Epithelial cell of esophagus (primary cell): ENCODE results near the gene GSDME.

Source experiments
- DNase-seq: peaks from one replicate; pipeline ENCODE4 v3.0.0; 2010; ENCODE audit warnings: low read depth
- H3K4me3 ChIP-seq: 2 replicates; pipeline ENCODE4 v1.5.1; 2011; ENCODE audit warnings: mild to moderate bottlenecking, low read length, control low read depth
- TF ChIP-seq, protein P1 (sequence below): IDR thresholded peaks from 2 replicates; pipeline ENCODE4 v1.5.1; 2011; ENCODE audit warnings: low read depth, mild to moderate bottlenecking, low read length, control low read depth, inconsistent platforms; ENCODE audit not compliant: insufficient read depth; ENCODE audit errors: missing control alignments

Gene GSDME

GRCh38 chr7:24723178-24723530 lies 34.1 kb downstream of the GSDME start:
- H3K4me3 ChIP-seq = no peak overlapping the region
- no peak for DNase-seq
- TF ChIP-seq, protein P1, sequence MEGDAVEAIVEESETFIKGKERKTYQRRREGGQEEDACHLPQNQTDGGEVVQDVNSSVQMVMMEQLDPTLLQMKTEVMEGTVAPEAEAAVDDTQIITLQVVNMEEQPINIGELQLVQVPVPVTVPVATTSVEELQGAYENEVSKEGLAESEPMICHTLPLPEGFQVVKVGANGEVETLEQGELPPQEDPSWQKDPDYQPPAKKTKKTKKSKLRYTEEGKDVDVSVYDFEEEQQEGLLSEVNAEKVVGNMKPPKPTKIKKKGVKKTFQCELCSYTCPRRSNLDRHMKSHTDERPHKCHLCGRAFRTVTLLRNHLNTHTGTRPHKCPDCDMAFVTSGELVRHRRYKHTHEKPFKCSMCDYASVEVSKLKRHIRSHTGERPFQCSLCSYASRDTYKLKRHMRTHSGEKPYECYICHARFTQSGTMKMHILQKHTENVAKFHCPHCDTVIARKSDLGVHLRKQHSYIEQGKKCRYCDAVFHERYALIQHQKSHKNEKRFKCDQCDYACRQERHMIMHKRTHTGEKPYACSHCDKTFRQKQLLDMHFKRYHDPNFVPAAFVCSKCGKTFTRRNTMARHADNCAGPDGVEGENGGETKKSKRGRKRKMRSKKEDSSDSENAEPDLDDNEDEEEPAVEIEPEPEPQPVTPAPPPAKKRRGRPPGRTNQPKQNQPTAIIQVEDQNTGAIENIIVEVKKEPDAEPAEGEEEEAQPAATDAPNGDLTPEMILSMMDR = no peak

GRCh38 chr7:24722386-24723177 lies 34.7 kb downstream of the GSDME start:
- no peak overlapping the region for H3K4me3 ChIP-seq
- TF ChIP-seq, protein P1 = peak; percentile 46
- DNase-seq = peak; percentile 51

- DNase-seq = peak; percentile 73
- TF ChIP-seq, protein P1 = no peak
- no peak overlapping the region for H3K4me3 ChIP-seq
Measured at GRCh38 chr7:24721481-24722001, 35.7 kb downstream of the GSDME start.

DNA sequence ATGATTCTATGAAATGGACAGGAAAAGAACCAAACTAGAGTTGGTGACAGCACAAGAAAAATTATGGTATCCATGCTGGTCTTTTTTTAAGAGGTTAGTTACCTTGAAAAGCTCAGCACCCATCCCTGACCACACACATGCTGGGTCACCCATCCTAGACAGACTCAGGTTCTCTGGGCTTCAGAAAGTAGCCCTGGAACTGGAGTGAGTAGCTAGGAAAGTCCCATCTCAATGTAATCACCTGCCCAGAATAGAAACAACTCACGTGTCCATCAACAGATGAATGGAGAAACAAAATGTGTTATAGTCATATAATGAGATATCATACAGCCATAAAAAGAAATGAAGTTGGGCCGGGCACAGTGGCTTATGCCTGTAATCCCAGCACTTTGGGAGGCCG lies 37.0 kb downstream of the GSDME start:
- H3K4me3 ChIP-seq = no peak overlapping the region
- TF ChIP-seq, protein P1 = no peak
- no peak for DNase-seq

GRCh38 chr7:24718977-24719491 lies 38.2 kb downstream of the GSDME start:
- no peak overlapping the region for H3K4me3 ChIP-seq
- no peak for DNase-seq
- TF ChIP-seq, protein P1 = no peak

- H3K4me3 ChIP-seq = no peak overlapping the region
- TF ChIP-seq, protein P1 = no peak
- no peak for DNase-seq
Measured at GRCh38 chr7:24718431-24718831, 38.8 kb downstream of the GSDME start.
